ENCODE measurements around the gene WASL. TPM values are rescaled to one million over a fixed set of nuclear protein-coding genes. Genes with fewer than 3 reads are reported as not detected.

WASL gene
- total RNA-seq, 1 donor = 22.5 TPM

- no peak for TF ChIP-seq CTCF (IDR thresholded peaks at IDR 0.05; ENCODE audit: insufficient read depth, low read depth, low read length)
- DNase-seq (ENCODE audit: low read depth) = peak; percentile 74
- H3K4me3 ChIP-seq (ENCODE audit: low read depth, low read length) = no peak overlapping the region
Measured at GRCh38 chr7:123709525-123709924, 39.3 kb downstream of the WASL start.

- no peak for DNase-seq (ENCODE audit: low read depth)
- H3K4me3 ChIP-seq (ENCODE audit: low read depth, low read length) = no peak overlapping the region
- no peak for TF ChIP-seq CTCF (IDR thresholded peaks at IDR 0.05; ENCODE audit: insufficient read depth, low read depth, low read length)
Measured at GRCh38 chr7:123705211-123705901, 43.4 kb downstream of the WASL start.

- TF ChIP-seq CTCF (IDR thresholded peaks at IDR 0.05; ENCODE audit: insufficient read depth, low read depth, low read length) = no peak
- no peak for DNase-seq (ENCODE audit: low read depth)
- no peak overlapping the region for H3K4me3 ChIP-seq (ENCODE audit: low read depth, low read length)
Measured at GRCh38 chr7:123695944-123696677, 52.7 kb downstream of the WASL start.

GRCh38 chr7:123692471-123692877 is 56.3 kb downstream of the WASL start:
- DNase-seq (ENCODE audit: low read depth) = no peak
- H3K4me3 ChIP-seq (ENCODE audit: low read depth, low read length) = no peak overlapping the region
- no peak for TF ChIP-seq CTCF (IDR thresholded peaks at IDR 0.05; ENCODE audit: insufficient read depth, low read depth, low read length)

GRCh38 chr7:123690550-123690949 is 58.3 kb downstream of the WASL start:
- DNase-seq (ENCODE audit: low read depth) = no peak
- no peak overlapping the region for H3K4me3 ChIP-seq (ENCODE audit: low read depth, low read length)
- TF ChIP-seq CTCF (IDR thresholded peaks at IDR 0.05; ENCODE audit: insufficient read depth, low read depth, low read length) = no peak

GRCh38 chr7:123689250-123689649 is 59.6 kb downstream of the WASL start:
- TF ChIP-seq CTCF (IDR thresholded peaks at IDR 0.05; ENCODE audit: insufficient read depth, low read depth, low read length) = no peak
- no peak overlapping the region for H3K4me3 ChIP-seq (ENCODE audit: low read depth, low read length)
- peak; percentile 55 for DNase-seq (ENCODE audit: low read depth)

Measured in fibroblast of villous mesenchyme (primary cell).